Measurements from ENCODE around the gene PPP6R3. TPM values are rescaled to one million over a fixed set of nuclear protein-coding genes. Genes with fewer than 3 reads are reported as not detected.

PPP6R3 gene, protein sequence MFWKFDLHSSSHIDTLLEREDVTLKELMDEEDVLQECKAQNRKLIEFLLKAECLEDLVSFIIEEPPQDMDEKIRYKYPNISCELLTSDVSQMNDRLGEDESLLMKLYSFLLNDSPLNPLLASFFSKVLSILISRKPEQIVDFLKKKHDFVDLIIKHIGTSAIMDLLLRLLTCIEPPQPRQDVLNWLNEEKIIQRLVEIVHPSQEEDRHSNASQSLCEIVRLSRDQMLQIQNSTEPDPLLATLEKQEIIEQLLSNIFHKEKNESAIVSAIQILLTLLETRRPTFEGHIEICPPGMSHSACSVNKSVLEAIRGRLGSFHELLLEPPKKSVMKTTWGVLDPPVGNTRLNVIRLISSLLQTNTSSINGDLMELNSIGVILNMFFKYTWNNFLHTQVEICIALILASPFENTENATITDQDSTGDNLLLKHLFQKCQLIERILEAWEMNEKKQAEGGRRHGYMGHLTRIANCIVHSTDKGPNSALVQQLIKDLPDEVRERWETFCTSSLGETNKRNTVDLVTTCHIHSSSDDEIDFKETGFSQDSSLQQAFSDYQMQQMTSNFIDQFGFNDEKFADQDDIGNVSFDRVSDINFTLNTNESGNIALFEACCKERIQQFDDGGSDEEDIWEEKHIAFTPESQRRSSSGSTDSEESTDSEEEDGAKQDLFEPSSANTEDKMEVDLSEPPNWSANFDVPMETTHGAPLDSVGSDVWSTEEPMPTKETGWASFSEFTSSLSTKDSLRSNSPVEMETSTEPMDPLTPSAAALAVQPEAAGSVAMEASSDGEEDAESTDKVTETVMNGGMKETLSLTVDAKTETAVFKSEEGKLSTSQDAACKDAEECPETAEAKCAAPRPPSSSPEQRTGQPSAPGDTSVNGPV
- 124 and 132 TPM in 2 replicates for total RNA-seq

DNA sequence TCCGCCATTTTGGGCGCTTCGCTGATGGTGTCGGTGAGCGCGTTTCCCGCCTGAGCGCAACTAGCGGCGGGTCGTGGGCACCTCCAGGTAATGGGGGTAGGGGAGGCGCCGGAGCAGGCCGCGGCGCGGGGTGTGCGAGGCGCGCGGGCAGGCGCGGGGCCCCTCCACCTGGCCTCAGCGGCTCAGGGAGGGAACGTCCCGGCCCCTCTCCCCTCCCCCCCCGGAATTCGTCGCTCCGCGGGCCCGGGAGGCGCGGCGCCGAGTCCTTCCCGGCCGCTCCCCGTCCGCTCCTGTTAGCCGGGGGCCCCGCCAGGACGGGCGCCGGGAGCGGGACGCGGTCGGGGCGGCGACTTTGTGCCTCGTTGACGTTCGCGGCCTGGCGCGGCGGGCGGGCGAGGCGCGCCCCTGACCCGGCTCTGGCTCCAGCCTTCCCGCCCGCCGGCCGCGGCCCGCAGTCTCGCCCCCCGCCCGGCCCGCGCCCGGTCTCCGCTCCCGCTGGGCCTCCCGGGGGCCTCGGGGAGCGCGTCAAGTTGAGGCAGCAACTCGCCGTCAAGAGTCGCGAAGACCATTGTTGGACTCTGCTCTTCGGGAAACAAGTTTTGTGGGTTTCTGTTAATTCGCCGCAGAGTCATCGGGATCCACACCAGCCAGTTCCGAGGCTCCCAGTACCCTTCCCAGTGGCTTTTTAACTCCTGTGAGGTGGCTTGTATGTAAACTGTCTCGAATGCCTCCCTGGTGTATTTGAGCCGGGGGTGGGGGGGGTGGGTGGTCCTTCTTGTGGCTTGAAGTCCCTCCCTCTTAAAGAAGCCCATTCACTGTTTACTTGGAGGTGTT lies at the start of gene PPP6R3:
TSS of gene PPP6R3 (plus strand) at position 12 of the 834 bp plus-strand sequence. CDS start 76,913 bp downstream, outside the sequence.
- H3K36me3 Mint-ChIP-seq (ENCODE audit: low read depth): peaks cover 20% of the 10 kb centered on the region
- H3K27me3 Mint-ChIP-seq: peaks cover 3% of the 10 kb centered on the region
- H3K4me1 Mint-ChIP-seq: peaks cover 43% of the 10 kb centered on the region
- intact Hi-C loops (cut with micrococcal nuclease): loop anchor here (1.0 to 10.0 kb wide), 5 partner anchors 11 to 429 kb away; partner anchors contain the start of genes CPT1A and NDUFS8
- peak; percentile 74 for DNase-seq
- H3K27ac Mint-ChIP-seq: peak within 1 kb of the TSS; percentile 94
- peak within 1 kb of the TSS; percentile 95 for H3K4me3 Mint-ChIP-seq
- H3K9me3 Mint-ChIP-seq: no peaks in the 10 kb centered on the region

DNA sequence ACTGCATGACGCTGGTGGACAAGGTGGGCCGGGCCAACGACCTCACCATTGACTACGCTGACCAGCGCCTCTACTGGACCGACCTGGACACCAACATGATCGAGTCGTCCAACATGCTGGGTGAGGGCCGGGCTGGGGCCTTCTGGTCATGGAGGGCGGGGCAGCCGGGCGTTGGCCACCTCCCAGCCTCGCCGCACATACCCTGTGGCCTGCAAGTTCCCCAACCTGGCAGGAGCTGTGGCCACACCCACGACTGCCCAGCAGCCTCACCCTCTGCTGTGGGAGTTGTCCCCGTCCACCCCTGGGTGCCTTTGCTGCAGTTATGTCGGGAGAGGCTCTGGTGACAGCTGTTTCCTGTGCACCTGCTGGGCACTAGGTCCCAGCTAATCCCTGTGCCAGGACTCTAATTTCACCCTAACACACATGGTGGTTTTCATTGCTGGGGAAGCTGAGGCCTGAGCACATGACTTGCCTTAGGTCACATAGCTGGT lies 49.0 kb upstream of the PPP6R3 start:
- no peak for DNase-seq
- Mint-ChIP-seq H3K9me3 (no peaks in the 10 kb centered on the region), H3K4me3 (no peak overlapping the region), H3K27me3 (no peaks in the 10 kb centered on the region), H3K27ac (no peak overlapping the region), H3K36me3 (ENCODE audit: low read depth) (peaks cover 15% of the 10 kb centered on the region), H3K4me1 (no peaks in the 10 kb centered on the region)
- intact Hi-C loops (cut with micrococcal nuclease): no loop called here

DNA sequence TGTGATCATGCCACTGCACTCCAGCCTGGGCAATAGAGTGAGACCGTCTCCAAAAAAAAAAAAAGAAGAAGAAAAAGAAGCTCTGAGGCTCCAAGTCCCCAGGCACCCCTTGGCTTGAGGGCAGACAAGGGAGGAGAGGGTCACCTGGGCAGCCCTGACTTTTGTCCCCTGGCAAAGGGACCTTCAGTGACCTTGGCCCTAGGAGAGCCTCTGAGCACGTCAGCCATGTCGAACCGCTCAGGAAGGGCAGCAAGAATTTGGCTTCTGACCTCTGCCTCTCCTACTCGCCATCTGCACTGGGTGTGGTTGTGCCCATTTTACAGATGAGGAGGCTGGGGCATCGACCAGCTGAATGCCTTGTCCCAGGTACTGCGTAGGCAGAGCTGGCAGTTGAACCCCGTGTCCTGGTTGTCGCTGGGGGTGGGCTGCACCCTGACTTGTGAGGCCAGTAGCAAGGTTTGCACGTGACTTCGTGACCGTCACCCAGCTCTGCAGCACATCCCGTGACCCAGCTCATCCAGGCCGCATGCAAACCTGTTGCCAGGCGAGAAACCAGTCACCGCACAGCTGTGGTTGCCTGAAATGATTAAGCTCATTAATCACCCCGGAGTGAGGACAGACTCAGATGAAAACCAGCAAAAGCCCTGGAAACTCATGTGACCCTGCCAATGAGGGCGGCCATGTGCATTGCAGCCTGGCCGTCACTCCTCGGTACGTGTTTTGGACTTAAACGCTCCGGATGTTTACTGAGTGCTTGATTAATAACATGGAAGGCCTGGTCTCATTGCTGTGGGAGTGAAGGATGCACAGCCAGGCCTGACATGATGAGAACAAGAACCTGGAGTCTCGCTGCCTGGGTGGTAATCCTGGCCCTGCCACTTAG lies 47.7 kb upstream of the PPP6R3 start:
- H3K9me3 Mint-ChIP-seq: no peaks in the 10 kb centered on the region
- H3K4me1 Mint-ChIP-seq: no peaks in the 10 kb centered on the region
- DNase-seq: no peak
- intact Hi-C loops (cut with micrococcal nuclease): no loop called here
- H3K4me3 Mint-ChIP-seq: no peak overlapping the region
- peaks cover 13% of the 10 kb centered on the region for H3K36me3 Mint-ChIP-seq (ENCODE audit: low read depth)
- no peaks in the 10 kb centered on the region for H3K27me3 Mint-ChIP-seq
- no peak overlapping the region for H3K27ac Mint-ChIP-seq

DNA sequence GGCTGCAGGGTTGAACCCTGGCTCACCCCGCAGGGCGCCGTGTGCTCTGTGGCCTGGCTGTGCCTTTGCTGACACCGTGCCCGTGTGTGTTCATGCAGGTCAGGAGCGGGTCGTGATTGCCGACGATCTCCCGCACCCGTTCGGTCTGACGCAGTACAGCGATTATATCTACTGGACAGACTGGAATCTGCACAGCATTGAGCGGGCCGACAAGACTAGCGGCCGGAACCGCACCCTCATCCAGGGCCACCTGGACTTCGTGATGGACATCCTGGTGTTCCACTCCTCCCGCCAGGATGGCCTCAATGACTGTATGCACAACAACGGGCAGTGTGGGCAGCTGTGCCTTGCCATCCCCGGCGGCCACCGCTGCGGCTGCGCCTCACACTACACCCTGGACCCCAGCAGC lies 47.0 kb upstream of the PPP6R3 start:
- Mint-ChIP-seq H3K4me1 (no peaks in the 10 kb centered on the region), H3K4me3 (no peak overlapping the region), H3K9me3 (no peaks in the 10 kb centered on the region), H3K27ac (no peak overlapping the region), H3K27me3 (no peaks in the 10 kb centered on the region), H3K36me3 (ENCODE audit: low read depth) (peaks cover 13% of the 10 kb centered on the region)
- intact Hi-C loops (cut with micrococcal nuclease): no loop called here
- no peak for DNase-seq

DNA sequence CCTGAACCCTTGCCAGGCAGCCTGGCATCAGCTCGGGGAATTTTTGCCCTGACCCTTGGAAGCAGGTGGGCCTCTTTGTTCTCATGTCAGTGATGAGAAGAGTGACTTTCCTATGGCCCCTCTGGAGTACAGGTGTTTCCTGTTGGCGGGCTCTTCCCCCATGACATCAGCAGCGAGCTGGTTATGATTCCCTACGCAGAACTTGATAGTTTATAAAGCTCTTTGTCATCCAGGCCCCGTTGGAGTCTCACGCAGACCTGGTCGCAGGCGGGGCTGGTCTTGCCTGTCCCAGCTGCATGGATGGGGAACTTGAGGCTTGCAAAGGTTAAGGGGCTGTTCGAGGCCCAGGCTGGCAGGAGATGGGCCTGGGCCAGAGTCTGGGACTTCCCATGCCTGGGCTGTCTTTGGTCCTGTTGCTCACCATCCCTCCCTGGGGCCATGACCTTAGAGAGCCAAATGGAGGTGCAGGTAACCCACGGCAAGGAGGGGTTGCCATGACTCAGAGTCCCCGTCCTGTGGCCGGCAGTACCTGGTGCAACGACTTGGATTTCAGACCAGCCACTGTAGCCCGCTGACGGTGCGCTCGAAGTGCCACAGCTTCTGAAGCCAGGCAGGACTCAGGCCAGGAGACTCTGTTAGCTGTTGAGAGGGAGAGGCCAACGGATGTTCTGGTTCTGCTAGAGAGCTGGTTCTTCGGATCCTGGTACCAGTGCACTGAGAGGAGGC lies 45.9 kb upstream of the PPP6R3 start:
- H3K27ac Mint-ChIP-seq: no peak overlapping the region
- H3K27me3 Mint-ChIP-seq: no peaks in the 10 kb centered on the region
- no peaks in the 10 kb centered on the region for H3K4me1 Mint-ChIP-seq
- DNase-seq: no peak
- intact Hi-C loops (cut with micrococcal nuclease): no loop called here
- no peaks in the 10 kb centered on the region for H3K9me3 Mint-ChIP-seq
- H3K36me3 Mint-ChIP-seq (ENCODE audit: low read depth): peaks cover 13% of the 10 kb centered on the region
- no peak overlapping the region for H3K4me3 Mint-ChIP-seq

DNA sequence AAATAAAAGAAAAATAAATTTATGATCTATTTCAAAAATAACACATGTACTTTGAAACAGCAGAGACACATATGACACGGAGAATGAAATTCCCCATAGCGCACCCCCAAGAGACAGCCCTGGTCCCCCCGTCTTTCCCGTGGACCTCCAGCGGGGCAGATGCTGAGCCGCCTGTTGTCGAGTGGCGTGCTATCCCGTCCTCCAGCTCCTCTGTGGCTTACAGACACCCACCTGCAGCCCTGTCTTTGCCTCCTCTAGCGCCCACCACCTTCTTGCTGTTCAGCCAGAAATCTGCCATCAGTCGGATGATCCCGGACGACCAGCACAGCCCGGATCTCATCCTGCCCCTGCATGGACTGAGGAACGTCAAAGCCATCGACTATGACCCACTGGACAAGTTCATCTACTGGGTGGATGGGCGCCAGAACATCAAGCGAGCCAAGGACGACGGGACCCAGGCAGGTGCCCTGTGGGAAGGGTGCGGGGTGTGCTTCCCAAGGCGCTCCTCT lies 44.4 kb upstream of the PPP6R3 start:
- no peaks in the 10 kb centered on the region for H3K27me3 Mint-ChIP-seq
- no peak overlapping the region for H3K27ac Mint-ChIP-seq
- intact Hi-C loops (cut with micrococcal nuclease): no loop called here
- DNase-seq: no peak
- H3K9me3 Mint-ChIP-seq: no peaks in the 10 kb centered on the region
- peaks cover 20% of the 10 kb centered on the region for H3K36me3 Mint-ChIP-seq (ENCODE audit: low read depth)
- no peaks in the 10 kb centered on the region for H3K4me1 Mint-ChIP-seq
- H3K4me3 Mint-ChIP-seq: no peak overlapping the region

DNA sequence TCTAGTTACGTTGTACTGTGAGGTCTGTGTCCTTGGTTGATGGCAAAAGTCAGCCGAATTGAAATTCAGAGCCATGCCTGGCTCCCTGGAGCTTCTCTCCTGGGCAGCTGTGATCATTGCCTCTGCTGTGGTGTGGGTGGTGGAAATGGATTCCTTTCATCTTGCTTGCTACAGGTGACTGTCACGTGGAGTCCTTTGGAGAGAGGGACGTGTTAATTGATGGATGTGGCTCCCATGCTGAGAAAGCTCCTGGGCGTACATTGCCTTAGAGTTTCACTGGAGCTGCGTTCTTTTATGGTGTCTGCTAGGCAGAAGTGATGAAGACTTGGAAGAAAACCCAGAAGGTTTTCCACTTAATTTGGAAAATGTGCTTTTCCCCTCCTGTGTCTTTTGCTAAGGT lies 41.9 kb upstream of the PPP6R3 start:
- Mint-ChIP-seq H3K27ac (no peak overlapping the region), H3K4me3 (no peak overlapping the region), H3K4me1 (no peaks in the 10 kb centered on the region), H3K36me3 (ENCODE audit: low read depth) (peaks cover 19% of the 10 kb centered on the region), H3K27me3 (no peaks in the 10 kb centered on the region), H3K9me3 (no peaks in the 10 kb centered on the region)
- intact Hi-C loops (cut with micrococcal nuclease): no loop called here
- no peak for DNase-seq

DNA sequence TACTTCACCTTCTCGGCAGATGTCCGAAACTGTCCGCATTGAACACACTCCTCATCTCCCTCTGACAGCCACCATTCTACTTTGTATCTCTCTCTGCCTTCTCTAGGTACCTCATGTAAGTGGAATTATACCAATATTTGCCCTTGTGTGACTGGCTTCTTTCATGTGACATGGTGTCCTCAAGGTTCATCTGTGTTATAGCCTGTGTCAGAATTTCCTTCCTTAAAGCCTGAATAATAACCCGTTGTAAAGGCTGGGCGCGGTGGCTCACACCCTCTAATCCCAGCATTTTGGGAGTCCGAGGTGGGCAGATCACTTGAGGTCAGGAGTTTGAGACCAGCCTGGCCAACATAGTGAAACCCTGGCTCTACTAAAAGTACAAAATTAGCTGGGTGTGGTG lies 40.4 kb upstream of the PPP6R3 start:
- no peak overlapping the region for H3K4me3 Mint-ChIP-seq

DNA sequence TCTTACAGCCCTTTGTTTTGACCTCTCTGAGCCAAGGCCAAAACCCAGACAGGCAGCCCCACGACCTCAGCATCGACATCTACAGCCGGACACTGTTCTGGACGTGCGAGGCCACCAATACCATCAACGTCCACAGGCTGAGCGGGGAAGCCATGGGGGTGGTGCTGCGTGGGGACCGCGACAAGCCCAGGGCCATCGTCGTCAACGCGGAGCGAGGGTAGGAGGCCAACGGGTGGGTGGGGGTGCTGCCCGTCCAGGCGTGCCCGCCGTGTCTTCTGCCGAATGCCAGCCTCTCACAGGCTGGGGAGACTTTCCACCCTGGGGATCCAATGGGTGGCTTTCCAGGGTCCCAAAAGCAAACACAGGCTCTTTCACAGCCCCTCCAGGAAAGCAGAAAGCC lies 37.1 kb upstream of the PPP6R3 start:
- DNase-seq: no peak
- no peak overlapping the region for H3K27ac Mint-ChIP-seq
- H3K36me3 Mint-ChIP-seq (ENCODE audit: low read depth): peaks cover 38% of the 10 kb centered on the region
- H3K4me3 Mint-ChIP-seq: no peak overlapping the region
- peaks cover 3% of the 10 kb centered on the region for H3K9me3 Mint-ChIP-seq
- intact Hi-C loops (cut with micrococcal nuclease): no loop called here
- H3K4me1 Mint-ChIP-seq: no peaks in the 10 kb centered on the region
- H3K27me3 Mint-ChIP-seq: no peaks in the 10 kb centered on the region

More for the DNA sequence above, 40.4 kb upstream of the PPP6R3 start:
- Mint-ChIP-seq H3K27me3 (no peaks in the 10 kb centered on the region), H3K36me3 (ENCODE audit: low read depth) (peaks cover 21% of the 10 kb centered on the region), H3K27ac (no peak overlapping the region), H3K4me1 (no peaks in the 10 kb centered on the region), H3K9me3 (no peaks in the 10 kb centered on the region)
- intact Hi-C loops (cut with micrococcal nuclease): no loop called here
- no peak for DNase-seq

DNA sequence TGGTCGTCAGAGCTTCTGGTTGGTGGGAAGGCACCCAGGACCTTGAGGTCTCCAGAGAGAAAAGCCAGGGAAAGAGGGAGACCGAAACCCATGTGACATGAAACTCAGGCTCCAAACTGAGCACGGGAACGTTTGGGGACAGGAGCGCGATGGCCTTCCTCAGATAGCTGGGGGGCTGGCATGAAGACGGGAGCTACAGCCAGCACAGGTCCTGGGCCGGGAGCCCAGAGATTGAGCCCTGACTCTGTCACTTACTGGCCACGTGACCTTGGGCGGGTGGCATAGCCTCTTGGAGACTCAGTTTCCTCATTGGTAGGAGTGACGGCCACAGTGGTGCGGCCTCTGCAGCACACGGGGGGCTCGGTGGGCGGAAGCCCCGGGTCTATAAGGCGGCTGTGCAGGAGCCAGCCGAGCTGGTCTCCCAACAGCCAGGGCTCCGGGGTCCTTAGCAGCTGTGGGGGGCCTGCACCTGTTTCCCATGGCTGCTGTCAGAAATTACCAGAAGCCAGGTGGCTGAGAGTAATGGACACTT lies 36.4 kb upstream of the PPP6R3 start:
- Mint-ChIP-seq H3K4me3 (no peak overlapping the region), H3K4me1 (no peaks in the 10 kb centered on the region), H3K9me3 (peaks cover 5% of the 10 kb centered on the region), H3K27me3 (no peaks in the 10 kb centered on the region), H3K36me3 (ENCODE audit: low read depth) (peaks cover 38% of the 10 kb centered on the region), H3K27ac (no peak overlapping the region)
- no peak for DNase-seq
- intact Hi-C loops (cut with micrococcal nuclease): no loop called here

DNA sequence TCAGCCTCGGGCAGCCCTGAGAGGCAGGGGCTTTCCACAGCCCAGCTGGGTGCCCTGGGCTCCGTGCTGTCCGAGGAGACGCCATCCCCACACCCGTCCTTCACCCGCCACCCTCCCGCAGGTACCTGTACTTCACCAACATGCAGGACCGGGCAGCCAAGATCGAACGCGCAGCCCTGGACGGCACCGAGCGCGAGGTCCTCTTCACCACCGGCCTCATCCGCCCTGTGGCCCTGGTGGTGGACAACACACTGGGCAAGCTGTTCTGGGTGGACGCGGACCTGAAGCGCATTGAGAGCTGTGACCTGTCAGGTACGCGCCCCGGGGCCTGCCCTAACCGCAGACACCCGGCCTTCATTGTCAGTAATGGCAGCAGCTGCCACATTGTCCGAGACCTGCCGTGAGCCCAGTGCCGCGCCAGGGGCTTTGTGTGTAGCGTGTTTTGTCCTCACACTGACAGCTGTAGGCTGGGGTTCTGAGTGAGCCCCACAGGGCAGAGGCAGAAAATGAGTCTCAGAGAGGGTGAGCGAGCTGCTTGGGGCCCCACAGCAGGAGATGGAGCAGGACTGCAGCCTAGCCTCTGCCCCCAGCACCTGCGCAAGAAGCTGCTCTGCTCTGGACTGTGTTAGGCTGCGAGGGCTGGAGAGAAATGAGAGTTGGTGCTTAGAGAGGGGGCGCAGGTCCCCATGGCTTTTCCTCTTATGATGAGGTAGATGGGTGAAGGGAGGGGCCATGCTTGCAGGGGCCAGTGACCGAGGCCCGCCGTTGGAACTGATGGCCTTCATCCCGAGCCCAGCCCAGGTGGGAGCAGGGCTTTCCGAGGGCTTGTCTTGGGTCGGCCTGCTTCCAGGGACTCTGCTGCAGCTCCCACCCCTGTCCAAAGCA lies 35.3 kb upstream of the PPP6R3 start:
- no peak for DNase-seq
- Mint-ChIP-seq H3K4me1 (no peaks in the 10 kb centered on the region), H3K27me3 (no peaks in the 10 kb centered on the region), H3K36me3 (ENCODE audit: low read depth) (peaks cover 42% of the 10 kb centered on the region), H3K27ac (no peak overlapping the region), H3K9me3 (peaks cover 11% of the 10 kb centered on the region), H3K4me3 (no peak overlapping the region)
- intact Hi-C loops (cut with micrococcal nuclease): no loop called here
